ENCODE data around the gene GRAP2.

GRCh38 chr22:40019100-40019499, 118.2 kb downstream of the GRAP2 start:
- TF ChIP-seq ARNT (IDR thresholded peaks at IDR 0.05) (no peak), PHF8 (CRISPR knock-in tag; IDR thresholded peaks at IDR 0.05) (no peak)

All from HepG2 (cell line).